HepG2 (cell line): Measurements from ENCODE around the gene GPC4. TPM values are rescaled to one million over a fixed set of nuclear protein-coding genes. Genes with fewer than 3 reads are reported as not detected.

Source experiments
- ATAC-seq: fragments of 200-7000 bp; cut with Tn5 transposase; 3 replicates; pipeline ENCODE4 v1.9.1; 2020; ENCODE audit warnings: mild to moderate bottlenecking, moderate library complexity
- BruUV-seq: library from RNA; stranded (reverse); fragments of 400-500 nt; replicated peaks from 2 replicates; lab custom pipeline; 2021; lab: Mats Ljungman, UMichigan
- CTCF ChIA-PET: fragments of 300-600 bp; formaldehyde crosslinking; extraction: SDS; loops from one replicate; lab custom pipeline; 2021; ENCODE audit warnings: low total read pairs, inconsistent platforms, low intra/inter-chr PET ratio; lab: Yijun Ruan, JAX
- POLR2A ChIA-PET: fragments of 350-600 bp; sonication (Branson Sonifier 250); formaldehyde crosslinking; loops from one replicate; lab custom pipeline; 2020; ENCODE audit warnings: antibody characterized with exemption, inconsistent platforms; lab: Yijun Ruan, JAX
- DNase-seq: peaks from one replicate; pipeline ENCODE4 v3.0.0-alpha.2; 2015; ENCODE audit warnings: low spot score
- FAIRE-seq: peaks from 3 replicates; lab custom pipeline; 2011; peaks lifted over from hg19 to GRCh38; lab: Jason Lieb, UNC
- H2AFZ ChIP-seq: one replicate; pipeline ENCODE4 v1.6.1; 2011; ENCODE audit warnings: low read length, inconsistent platforms
- H3K27ac ChIP-seq: fragments of 300-600 bp; 3 replicates; pipeline ENCODE4 v1.8.0; 2011; ENCODE audit warnings: mixed run types, mild to moderate bottlenecking, mixed read lengths, low read length, inconsistent platforms; ENCODE audit not compliant: insufficient read depth; ENCODE audit errors: extremely low read length
- H3K27me3 ChIP-seq, 2 experiments: fragments of 200-600 bp in 1 of 2; 2 replicates in 1 of 2; 3 replicates in 1 of 2; pipeline versions ENCODE4 v1.6.0 to v1.8.0; 2011; ENCODE audit warnings: low read length in 2 of 2, mild to moderate bottlenecking in 2 of 2, moderate library complexity in 2 of 2, inconsistent platforms in 1 of 2; ENCODE audit not compliant: insufficient read depth in 2 of 2, control insufficient read depth in 1 of 2
- H3K36me3 ChIP-seq, 2 experiments: fragments of 200-600 bp in 1 of 2; replicated peaks in 1 of 2; 2 replicates in 1 of 2; 3 replicates in 1 of 2; pipeline versions ENCODE4 v1.5.1 to v1.8.0; 2011; ENCODE audit warnings: low read length in 2 of 2, inconsistent platforms in 1 of 2; ENCODE audit not compliant: insufficient read depth in 2 of 2, control insufficient read depth in 1 of 2
- H3K4me1 ChIP-seq: 2 replicates; pipeline ENCODE4 v1.5.1; 2012; ENCODE audit warnings: low read length, inconsistent platforms; ENCODE audit not compliant: insufficient read depth
- H3K4me2 ChIP-seq: 2 replicates; pipeline ENCODE4 v1.6.0; 2011; ENCODE audit warnings: low read depth, low read length, inconsistent platforms
- H3K4me3 ChIP-seq, 3 experiments: fragments of 200-600 bp in 1 of 3; sonication (generic), shearing (Covaris generic) in 1 of 3; replicated peaks in 1 of 3; 2 replicates each; pipeline ENCODE4 v1.5.1; 2011 to 2016; ENCODE audit warnings: low read length in 3 of 3, inconsistent platforms in 2 of 3, low read depth in 2 of 3, mild to moderate bottlenecking in 2 of 3, control low read depth in 1 of 3, mixed read lengths in 1 of 3; ENCODE audit not compliant: insufficient read depth in 1 of 3
- H3K79me2 ChIP-seq: one replicate; pipeline ENCODE4 v1.6.1; 2011; ENCODE audit warnings: low read length, inconsistent platforms; ENCODE audit not compliant: insufficient read depth
- H3K9ac ChIP-seq: 2 replicates; pipeline ENCODE4 v1.6.0; 2011; ENCODE audit warnings: mild to moderate bottlenecking, low read depth, low read length, inconsistent platforms; ENCODE audit not compliant: insufficient read depth
- H3K9me3 ChIP-seq: 2 replicates; pipeline ENCODE4 v1.5.1; 2012; ENCODE audit warnings: mild to moderate bottlenecking, low read length
- H4K20me1 ChIP-seq: 2 replicates; pipeline ENCODE4 v1.6.0; 2011; ENCODE audit warnings: inconsistent platforms, mild to moderate bottlenecking, low read length, moderate library complexity; ENCODE audit not compliant: insufficient read depth
- KLF16 ChIP-seq, 2 experiments: sonication (generic) in 1 of 2; formaldehyde crosslinking in 1 of 2; IDR thresholded peaks; 2 replicates each; pipeline versions ENCODE4 v1.6.1 to v1.8.0; 2016 to 2023; ENCODE audit warnings: missing genetic modification reagents in 2 of 2, missing compliant biosample characterization in 1 of 2
- RFX1 ChIP-seq: fragments of 450-650 bp; IDR thresholded peaks from 2 replicates; pipeline ENCODE4 v1.6.1; 2017
- TBX3 ChIP-seq: fragments of 450-650 bp; IDR thresholded peaks from 2 replicates; pipeline ENCODE4 v1.6.1; 2017; ENCODE audit warnings: antibody characterized with exemption, mild to moderate bottlenecking, inconsistent platforms, borderline replicate concordance
- ZNF598 ChIP-seq: sonication (generic); formaldehyde crosslinking; IDR thresholded peaks from 2 replicates; pipeline ENCODE4 v1.5.1; 2020; ENCODE audit warnings: mild to moderate bottlenecking, missing genetic modification reagents, borderline replicate concordance
- ZNF644 ChIP-seq: IDR thresholded peaks from 2 replicates; pipeline ENCODE4 v1.6.1; 2016; ENCODE audit warnings: low read depth
- ZSCAN9 ChIP-seq: IDR thresholded peaks from 2 replicates; pipeline ENCODE4 v1.6.1; 2016; ENCODE audit warnings: borderline replicate concordance
- WGBS: methylation state at CpG from one replicate; pipeline ENCODE4 v1.1.6; 2017; ENCODE audit warnings: low lambda C conversion rate; 5-methylcytosine and 5-hydroxymethylcytosine counted together
- in situ Hi-C: cut with HindIII; loops from 2 replicates; pipeline ENCODE4 v1.10.0; 2017; ENCODE audit warnings: low pct_unique_long_range_greater_than_20kb; ENCODE audit not compliant: extremely low pct_ligation_motif_present
- intact Hi-C: fragments of 100-400 bp; cut with micrococcal nuclease; formaldehyde crosslinking; loops from one replicate; pipeline ENCODE4 v1.10.0; 2022; ENCODE audit not compliant: unreplicated experiment
- polyA plus RNA-seq, 8 experiments: library from polyadenylated mRNA; depleted of rRNA in 3 of 8; stranded (reverse) in 7 of 8; unstranded in 1 of 8; fragments of >200 nt; fragmentation: Illumina TruSeq in 4 of 8; extraction: Trizol in 4 of 8; gene quantifications; 2 replicates each; pipeline versions ENCODE4 v1.2.1 to v1.2.3, GENCODE V29; 2011 to 2016; ENCODE audit warnings: low read depth in 4 of 8, missing spikeins in 1 of 8, mixed read lengths in 1 of 8; ENCODE audit not compliant: insufficient read depth in 1 of 8
- total RNA-seq, 5 experiments: library from RNA; depleted of rRNA; stranded (reverse); fragments of >200 nt; fragmentation: Illumina TruSeq; extraction: Trizol; gene quantifications; 2 replicates each; pipeline ENCODE4 v1.2.3, GENCODE V29; 2016; ENCODE audit warnings: low read depth in 1 of 5
- TF ChIP-seq, protein P1 (sequence below): sonication (generic); formaldehyde crosslinking; IDR thresholded peaks from 2 replicates; pipeline ENCODE4 v1.5.0; 2020; ENCODE audit warnings: mild to moderate bottlenecking, missing genetic modification reagents
- TF ChIP-seq, protein P2 (sequence below): IDR thresholded peaks from 2 replicates; pipeline ENCODE4 v1.6.1; 2012; ENCODE audit warnings: low read depth, low read length, improper control_type of control experiment
- TF ChIP-seq, protein P3 (sequence below): sonication (generic); formaldehyde crosslinking; IDR thresholded peaks from 2 replicates; pipeline ENCODE4 v1.4.0; 2020; ENCODE audit warnings: missing genetic modification reagents, borderline replicate concordance
- TF ChIP-seq, protein P4 (sequence below): sonication (generic); formaldehyde crosslinking; IDR thresholded peaks from 2 replicates; pipeline ENCODE4 v1.4.0; 2020; ENCODE audit warnings: missing genetic modification reagents
- TF ChIP-seq, protein P5 (sequence below): sonication (generic); formaldehyde crosslinking; IDR thresholded peaks from 2 replicates; pipeline ENCODE4 v1.4.0; 2020; ENCODE audit warnings: missing genetic modification reagents

Gene GPC4
- total and polyA plus RNA-seq, 2 of the 13 experiments (the other 11 are each of a cell fraction or from before 2014, with no cell fraction given), result 0.29 to 0.38 TPM

DNA sequence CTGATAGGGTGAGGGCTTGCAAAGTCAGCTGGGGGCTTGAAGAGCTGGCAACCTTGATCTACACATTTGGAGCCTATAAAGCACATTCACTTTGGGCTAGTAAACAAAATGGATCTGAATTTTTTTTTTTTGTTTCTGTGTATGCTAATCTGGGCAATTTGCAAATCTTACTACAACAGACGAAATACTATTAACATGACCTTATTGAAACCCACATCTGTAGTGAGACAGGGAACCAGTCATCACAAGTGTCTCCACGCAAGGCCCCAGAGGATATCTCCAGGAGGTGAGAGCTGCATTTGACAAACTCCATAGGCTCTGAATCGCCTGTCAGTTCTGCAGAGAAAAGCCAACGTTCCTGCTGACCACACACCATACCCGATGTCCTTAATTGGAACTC lies 164.1 kb downstream of the GPC4 start:
- Histone ChIP-seq H3K9ac (no peak overlapping the region), H3K36me3 (no peaks in the 10 kb centered on the region), H3K79me2 (no peaks in the 10 kb centered on the region), H3K4me1 (peaks cover 17% of the 10 kb centered on the region), H3K27me3 (no peaks in the 10 kb centered on the region), H3K4me3 (no peak overlapping the region), H3K4me2 (no peak overlapping the region), H4K20me1 (no peaks in the 10 kb centered on the region), H2AFZ (no peak overlapping the region), H3K9me3 (peaks cover 9% of the 10 kb centered on the region; the same call in 1 of the 2 replicates), H3K27ac (no peak overlapping the region)
- POLR2A ChIA-PET, result no interaction called here
- DNase-seq (no peak), ATAC-seq (no peak), FAIRE-seq (no peak)
- BruUV-seq, result no TSS peak
- in situ Hi-C loops (no loop called here), intact Hi-C loops (no loop called here)
- CTCF ChIA-PET, result no interaction called here
- WGBS, result 93% methylated on average over 2 of the region's 5 CpGs
- TF ChIP-seq, protein P1, sequence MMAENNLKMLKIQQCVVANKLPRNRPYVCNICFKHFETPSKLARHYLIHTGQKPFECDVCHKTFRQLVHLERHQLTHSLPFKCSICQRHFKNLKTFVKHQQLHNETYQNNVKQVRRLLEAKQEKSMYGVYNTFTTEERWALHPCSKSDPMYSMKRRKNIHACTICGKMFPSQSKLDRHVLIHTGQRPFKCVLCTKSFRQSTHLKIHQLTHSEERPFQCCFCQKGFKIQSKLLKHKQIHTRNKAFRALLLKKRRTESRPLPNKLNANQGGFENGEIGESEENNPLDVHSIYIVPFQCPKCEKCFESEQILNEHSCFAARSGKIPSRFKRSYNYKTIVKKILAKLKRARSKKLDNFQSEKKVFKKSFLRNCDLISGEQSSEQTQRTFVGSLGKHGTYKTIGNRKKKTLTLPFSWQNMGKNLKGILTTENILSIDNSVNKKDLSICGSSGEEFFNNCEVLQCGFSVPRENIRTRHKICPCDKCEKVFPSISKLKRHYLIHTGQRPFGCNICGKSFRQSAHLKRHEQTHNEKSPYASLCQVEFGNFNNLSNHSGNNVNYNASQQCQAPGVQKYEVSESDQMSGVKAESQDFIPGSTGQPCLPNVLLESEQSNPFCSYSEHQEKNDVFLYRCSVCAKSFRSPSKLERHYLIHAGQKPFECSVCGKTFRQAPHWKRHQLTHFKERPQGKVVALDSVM (CRISPR knock-in tag), result no peak
- TF ChIP-seq, protein P2, sequence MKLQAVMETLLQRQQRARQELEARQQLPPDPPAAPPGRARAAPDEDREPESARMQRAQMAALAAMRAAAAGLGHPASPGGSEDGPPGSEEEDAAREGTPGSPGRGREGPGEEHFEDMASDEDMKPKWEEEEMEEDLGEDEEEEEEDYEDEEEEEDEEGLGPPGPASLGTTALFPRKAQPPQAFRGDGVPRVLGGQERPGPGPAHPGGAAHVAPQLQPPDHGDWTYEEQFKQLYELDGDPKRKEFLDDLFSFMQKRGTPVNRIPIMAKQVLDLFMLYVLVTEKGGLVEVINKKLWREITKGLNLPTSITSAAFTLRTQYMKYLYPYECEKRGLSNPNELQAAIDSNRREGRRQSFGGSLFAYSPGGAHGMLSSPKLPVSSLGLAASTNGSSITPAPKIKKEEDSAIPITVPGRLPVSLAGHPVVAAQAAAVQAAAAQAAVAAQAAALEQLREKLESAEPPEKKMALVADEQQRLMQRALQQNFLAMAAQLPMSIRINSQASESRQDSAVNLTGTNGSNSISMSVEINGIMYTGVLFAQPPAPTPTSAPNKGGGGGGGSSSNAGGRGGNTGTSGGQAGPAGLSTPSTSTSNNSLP, result no peak
- TF ChIP-seq ZNF598 (CRISPR knock-in tag) (no peak), TBX3 (no peak), KLF16 (CRISPR knock-in tag; IDR thresholded peaks at IDR 0.05) (no peak), ZNF644 (CRISPR knock-in tag) (no peak), ZSCAN9 (CRISPR knock-in tag) (no peak), RFX1 (no peak)
- TF ChIP-seq, protein P3, sequence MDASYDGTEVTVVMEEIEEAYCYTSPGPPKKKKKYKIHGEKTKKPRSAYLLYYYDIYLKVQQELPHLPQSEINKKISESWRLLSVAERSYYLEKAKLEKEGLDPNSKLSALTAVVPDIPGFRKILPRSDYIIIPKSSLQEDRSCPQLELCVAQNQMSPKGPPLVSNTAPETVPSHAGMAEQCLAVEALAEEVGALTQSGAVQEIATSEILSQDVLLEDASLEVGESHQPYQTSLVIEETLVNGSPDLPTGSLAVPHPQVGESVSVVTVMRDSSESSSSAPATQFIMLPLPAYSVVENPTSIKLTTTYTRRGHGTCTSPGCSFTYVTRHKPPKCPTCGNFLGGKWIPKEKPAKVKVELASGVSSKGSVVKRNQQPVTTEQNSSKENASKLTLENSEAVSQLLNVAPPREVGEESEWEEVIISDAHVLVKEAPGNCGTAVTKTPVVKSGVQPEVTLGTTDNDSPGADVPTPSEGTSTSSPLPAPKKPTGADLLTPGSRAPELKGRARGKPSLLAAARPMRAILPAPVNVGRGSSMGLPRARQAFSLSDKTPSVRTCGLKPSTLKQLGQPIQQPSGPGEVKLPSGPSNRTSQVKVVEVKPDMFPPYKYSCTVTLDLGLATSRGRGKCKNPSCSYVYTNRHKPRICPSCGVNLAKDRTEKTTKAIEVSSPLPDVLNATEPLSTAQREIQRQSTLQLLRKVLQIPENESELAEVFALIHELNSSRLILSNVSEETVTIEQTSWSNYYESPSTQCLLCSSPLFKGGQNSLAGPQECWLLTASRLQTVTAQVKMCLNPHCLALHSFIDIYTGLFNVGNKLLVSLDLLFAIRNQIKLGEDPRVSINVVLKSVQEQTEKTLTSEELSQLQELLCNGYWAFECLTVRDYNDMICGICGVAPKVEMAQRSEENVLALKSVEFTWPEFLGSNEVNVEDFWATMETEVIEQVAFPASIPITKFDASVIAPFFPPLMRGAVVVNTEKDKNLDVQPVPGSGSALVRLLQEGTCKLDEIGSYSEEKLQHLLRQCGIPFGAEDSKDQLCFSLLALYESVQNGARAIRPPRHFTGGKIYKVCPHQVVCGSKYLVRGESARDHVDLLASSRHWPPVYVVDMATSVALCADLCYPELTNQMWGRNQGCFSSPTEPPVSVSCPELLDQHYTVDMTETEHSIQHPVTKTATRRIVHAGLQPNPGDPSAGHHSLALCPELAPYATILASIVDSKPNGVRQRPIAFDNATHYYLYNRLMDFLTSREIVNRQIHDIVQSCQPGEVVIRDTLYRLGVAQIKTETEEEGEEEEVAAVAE (CRISPR knock-in tag), result no peak
- TF ChIP-seq, protein P4, sequence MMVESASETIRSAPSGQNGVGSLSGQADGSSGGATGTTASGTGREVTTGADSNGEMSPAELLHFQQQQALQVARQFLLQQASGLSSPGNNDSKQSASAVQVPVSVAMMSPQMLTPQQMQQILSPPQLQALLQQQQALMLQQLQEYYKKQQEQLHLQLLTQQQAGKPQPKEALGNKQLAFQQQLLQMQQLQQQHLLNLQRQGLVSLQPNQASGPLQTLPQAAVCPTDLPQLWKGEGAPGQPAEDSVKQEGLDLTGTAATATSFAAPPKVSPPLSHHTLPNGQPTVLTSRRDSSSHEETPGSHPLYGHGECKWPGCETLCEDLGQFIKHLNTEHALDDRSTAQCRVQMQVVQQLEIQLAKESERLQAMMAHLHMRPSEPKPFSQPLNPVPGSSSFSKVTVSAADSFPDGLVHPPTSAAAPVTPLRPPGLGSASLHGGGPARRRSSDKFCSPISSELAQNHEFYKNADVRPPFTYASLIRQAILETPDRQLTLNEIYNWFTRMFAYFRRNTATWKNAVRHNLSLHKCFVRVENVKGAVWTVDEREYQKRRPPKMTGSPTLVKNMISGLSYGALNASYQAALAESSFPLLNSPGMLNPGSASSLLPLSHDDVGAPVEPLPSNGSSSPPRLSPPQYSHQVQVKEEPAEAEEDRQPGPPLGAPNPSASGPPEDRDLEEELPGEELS, result no peak
- TF ChIP-seq, protein P5, sequence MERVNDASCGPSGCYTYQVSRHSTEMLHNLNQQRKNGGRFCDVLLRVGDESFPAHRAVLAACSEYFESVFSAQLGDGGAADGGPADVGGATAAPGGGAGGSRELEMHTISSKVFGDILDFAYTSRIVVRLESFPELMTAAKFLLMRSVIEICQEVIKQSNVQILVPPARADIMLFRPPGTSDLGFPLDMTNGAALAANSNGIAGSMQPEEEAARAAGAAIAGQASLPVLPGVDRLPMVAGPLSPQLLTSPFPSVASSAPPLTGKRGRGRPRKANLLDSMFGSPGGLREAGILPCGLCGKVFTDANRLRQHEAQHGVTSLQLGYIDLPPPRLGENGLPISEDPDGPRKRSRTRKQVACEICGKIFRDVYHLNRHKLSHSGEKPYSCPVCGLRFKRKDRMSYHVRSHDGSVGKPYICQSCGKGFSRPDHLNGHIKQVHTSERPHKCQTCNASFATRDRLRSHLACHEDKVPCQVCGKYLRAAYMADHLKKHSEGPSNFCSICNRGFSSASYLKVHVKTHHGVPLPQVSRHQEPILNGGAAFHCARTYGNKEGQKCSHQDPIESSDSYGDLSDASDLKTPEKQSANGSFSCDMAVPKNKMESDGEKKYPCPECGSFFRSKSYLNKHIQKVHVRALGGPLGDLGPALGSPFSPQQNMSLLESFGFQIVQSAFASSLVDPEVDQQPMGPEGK (CRISPR knock-in tag), result no peak
